IgD-negative memory B cell (primary cell): ENCODE measurements around the gene TXNDC11. TPM values are rescaled to one million over a fixed set of nuclear protein-coding genes. Genes with fewer than 3 reads are reported as not detected.

ENCODE experiments used
- H3K27ac Mint-ChIP-seq, 3 donors: one replicate each; pipeline ENCODE4 v1.8.0; 2020 to 2022; ENCODE audit warnings: mild to moderate bottlenecking in 3 of 3, mixed read lengths in 3 of 3, moderate library complexity in 1 of 3
- H3K27me3 Mint-ChIP-seq: one replicate; pipeline ENCODE4 v1.8.0; 2021; ENCODE audit warnings: mixed read lengths
- H3K36me3 Mint-ChIP-seq: one replicate; pipeline ENCODE4 v1.8.0; 2020; ENCODE audit warnings: mild to moderate bottlenecking, mixed read lengths
- H3K4me1 Mint-ChIP-seq, 3 donors: one replicate each; pipeline ENCODE4 v1.8.0; 2020 to 2022; ENCODE audit warnings: mixed read lengths in 3 of 3, mild to moderate bottlenecking in 1 of 3
- H3K4me3 Mint-ChIP-seq, 4 donors: one replicate each; pipeline ENCODE4 v1.8.0; 2020 to 2022; ENCODE audit warnings: mild to moderate bottlenecking in 4 of 4, mixed read lengths in 4 of 4, moderate library complexity in 3 of 4
- H3K9me3 Mint-ChIP-seq, 3 donors: one replicate each; pipeline ENCODE4 v1.8.0; 2020 to 2021; ENCODE audit warnings: mixed read lengths in 3 of 3, mild to moderate bottlenecking in 1 of 3
- polyA plus RNA-seq: library from polyadenylated mRNA; unstranded; fragments of 300-500 nt; fragmentation: Illumina TruSeq; gene quantifications from one replicate; pipeline ENCODE4 v1.2.3, GENCODE V29; 2021

Gene TXNDC11
- polyA plus RNA-seq, 1 donor from 2014 or later = 78.0 TPM

DNA sequence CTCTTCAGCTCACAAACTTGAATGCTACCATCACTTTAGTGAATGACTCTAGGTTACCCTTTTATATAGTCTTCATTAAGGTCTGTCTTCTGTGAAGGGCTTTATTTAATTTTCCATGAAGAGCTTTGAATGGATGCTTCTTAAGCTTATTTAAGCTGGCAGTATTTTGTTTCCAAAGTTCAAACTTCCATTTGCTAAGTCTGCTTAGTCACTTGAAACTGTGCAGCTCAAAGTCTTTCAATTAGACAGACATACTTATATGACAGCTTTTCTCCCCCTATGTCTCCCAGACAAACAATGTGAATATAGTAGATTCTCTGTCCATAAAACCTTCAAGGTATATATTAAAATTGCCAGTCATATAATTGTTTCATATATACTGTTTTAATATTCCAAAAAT, 23.5 kb downstream of the TXNDC11 start:
- H3K27me3 Mint-ChIP-seq = no peaks in the 10 kb centered on the region
- H3K36me3 Mint-ChIP-seq = peaks cover 8% of the 10 kb centered on the region
- H3K4me1 Mint-ChIP-seq = peaks cover 23 to 34% (median 28%) of the 10 kb centered on the region in 3 donors
- H3K4me3 Mint-ChIP-seq = no peak overlapping the region
- H3K9me3 Mint-ChIP-seq = no peaks in the 10 kb centered on the region
- H3K27ac Mint-ChIP-seq = no peak overlapping the region

DNA sequence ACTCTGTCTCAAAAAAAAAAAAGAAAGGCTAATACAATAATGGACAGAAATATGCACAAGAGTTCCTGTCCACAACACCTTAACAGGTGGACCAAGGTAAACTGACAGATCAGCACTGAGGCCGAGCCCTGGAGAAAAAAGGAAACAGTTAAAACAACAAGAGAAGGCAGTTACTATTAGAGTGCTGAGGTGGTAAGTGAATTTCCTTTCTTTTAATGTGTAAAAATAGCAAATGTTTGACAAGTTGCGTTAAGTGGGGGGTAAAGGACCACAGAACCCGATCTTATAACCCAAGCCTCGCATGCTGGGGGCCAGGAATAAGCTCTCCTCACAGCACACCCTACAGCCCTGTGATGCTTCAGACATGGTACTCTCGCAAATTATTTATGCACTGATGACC, 24.8 kb downstream of the TXNDC11 start:
- Mint-ChIP-seq H3K9me3 (no peaks in the 10 kb centered on the region), H3K4me3 (no peak overlapping the region), H3K4me1 (peaks cover 19 to 28% (median 24%) of the 10 kb centered on the region in 3 donors), H3K36me3 (peaks cover 8% of the 10 kb centered on the region), H3K27ac (peak overlapping the region in 1 of 3 donors; percentile 18), H3K27me3 (no peaks in the 10 kb centered on the region)

GRCh38 chr16:11716336-11716735, 26.3 kb downstream of the TXNDC11 start:
- Mint-ChIP-seq H3K4me1 (peaks cover 15 to 20% (median 19%) of the 10 kb centered on the region in 3 donors), H3K27me3 (no peaks in the 10 kb centered on the region), H3K4me3 (no peak overlapping the region), H3K36me3 (peaks cover 8% of the 10 kb centered on the region), H3K27ac (peak overlapping the region in 1 of 3 donors; percentile 50), H3K9me3 (no peaks in the 10 kb centered on the region)

DNA sequence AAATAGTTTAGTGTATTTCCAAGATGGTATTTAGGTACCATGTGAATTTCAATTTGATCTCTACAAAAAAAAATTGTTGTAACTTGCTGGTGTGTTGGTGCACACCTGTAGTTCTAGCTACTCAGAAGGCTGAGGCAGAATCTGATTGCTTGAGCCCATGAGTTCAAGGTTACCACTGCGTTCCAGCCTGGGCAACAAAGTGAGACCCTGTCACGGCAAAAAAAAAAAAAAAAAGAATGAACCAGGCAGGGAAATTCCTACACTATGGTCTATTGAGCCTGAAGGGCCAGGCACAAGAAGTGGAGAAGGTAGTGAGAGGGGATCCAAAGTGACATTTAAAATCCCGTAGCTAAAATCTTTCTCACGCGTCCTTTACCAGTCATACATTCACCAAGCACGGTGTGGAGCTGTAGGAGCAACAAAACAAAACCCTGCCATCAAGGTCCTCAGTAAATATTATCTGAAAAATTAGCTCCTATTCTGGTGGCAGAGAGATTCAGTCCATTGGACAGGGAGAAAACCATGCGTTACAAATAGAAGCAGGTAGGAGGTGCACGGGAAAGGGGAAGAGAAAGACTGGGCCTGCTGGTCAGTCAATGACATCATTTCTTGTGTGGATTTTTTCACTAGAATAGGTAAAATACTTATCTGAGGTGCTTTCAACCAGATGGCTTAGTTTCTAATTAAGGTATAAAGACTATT, 27.3 kb downstream of the TXNDC11 start:
- H3K4me3 Mint-ChIP-seq = no peak overlapping the region
- H3K4me1 Mint-ChIP-seq = peaks cover 14 to 24% (median 19%) of the 10 kb centered on the region in 3 donors
- peak overlapping the region in 2 of 3 donors; percentile 14 to 80 for H3K27ac Mint-ChIP-seq
- H3K27me3 Mint-ChIP-seq = no peaks in the 10 kb centered on the region
- H3K36me3 Mint-ChIP-seq = peaks cover 8% of the 10 kb centered on the region
- no peaks in the 10 kb centered on the region for H3K9me3 Mint-ChIP-seq

DNA sequence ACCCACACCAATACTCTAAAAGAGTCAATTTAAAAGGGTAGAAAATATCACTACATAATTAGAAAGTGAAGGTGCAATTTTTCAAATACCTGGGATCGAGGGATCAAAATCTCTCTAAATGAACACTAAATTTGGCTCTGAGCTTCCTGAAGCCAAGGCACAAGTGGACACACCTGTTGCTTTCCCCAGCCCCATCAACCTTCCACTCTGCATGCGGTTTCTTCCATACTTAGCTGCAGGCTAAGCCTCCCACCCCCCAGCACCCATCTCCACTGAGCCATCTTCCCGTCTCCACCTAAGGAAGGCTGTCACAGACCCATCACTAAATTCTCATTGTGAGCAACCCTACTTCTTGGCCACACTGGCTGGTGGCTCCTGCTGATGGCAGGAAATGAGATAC, 30.5 kb downstream of the TXNDC11 start:
- H3K9me3 Mint-ChIP-seq = no peaks in the 10 kb centered on the region
- H3K27me3 Mint-ChIP-seq = no peaks in the 10 kb centered on the region
- no peak overlapping the region for H3K27ac Mint-ChIP-seq
- peaks cover 7 to 19% (median 15%) of the 10 kb centered on the region in 3 donors for H3K4me1 Mint-ChIP-seq
- peaks cover 8% of the 10 kb centered on the region for H3K36me3 Mint-ChIP-seq
- peak overlapping the region in 1 of 4 donors; percentile 45 for H3K4me3 Mint-ChIP-seq

DNA sequence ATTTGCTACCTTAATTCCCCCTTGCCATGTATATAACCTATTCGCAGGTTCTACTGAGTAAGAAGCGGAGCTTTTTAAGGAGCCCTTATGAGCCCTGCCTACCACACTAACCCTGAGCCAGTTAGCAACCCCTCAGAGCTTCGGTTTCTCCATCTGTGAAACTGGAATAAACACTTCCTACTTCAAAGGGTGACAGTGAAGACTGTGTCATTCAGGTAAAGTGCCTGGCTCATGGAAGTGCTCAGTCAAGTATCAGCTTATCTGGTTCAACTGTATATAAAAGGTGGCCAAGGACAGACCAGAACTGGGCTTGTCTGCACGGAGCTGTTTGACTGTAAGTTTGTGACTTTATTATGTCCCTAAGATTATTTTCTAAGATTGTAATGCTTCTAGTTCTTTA, 31.0 kb downstream of the TXNDC11 start:
- Mint-ChIP-seq H3K36me3 (peaks cover 8% of the 10 kb centered on the region), H3K27me3 (no peaks in the 10 kb centered on the region), H3K4me1 (peaks cover 7 to 17% (median 14%) of the 10 kb centered on the region in 3 donors), H3K27ac (no peak overlapping the region), H3K9me3 (no peaks in the 10 kb centered on the region), H3K4me3 (no peak overlapping the region)

DNA sequence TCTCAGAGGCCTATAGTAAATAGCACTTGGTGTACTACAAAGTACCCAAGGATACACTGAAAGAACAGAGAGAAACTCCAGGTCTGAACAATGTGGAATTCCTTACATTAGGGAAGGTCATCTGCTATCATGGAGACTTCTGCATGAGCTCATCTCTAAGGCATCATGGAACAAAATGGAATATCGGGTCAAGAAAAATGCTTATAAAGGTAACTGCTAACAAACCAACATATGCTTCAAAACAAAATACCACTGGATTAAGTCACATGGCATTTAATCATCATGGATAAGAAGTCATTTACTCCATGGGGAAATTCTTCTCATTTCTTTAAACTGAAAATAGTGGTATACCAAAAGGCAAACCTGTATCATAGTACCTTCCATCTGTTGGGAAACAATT, 34.2 kb downstream of the TXNDC11 start:
- peaks cover 9% of the 10 kb centered on the region for H3K36me3 Mint-ChIP-seq
- no peak overlapping the region for H3K27ac Mint-ChIP-seq
- H3K4me1 Mint-ChIP-seq = peaks cover 5 to 12% (median 9%) of the 10 kb centered on the region in 3 donors
- no peak overlapping the region for H3K4me3 Mint-ChIP-seq
- no peaks in the 10 kb centered on the region for H3K27me3 Mint-ChIP-seq
- H3K9me3 Mint-ChIP-seq = no peaks in the 10 kb centered on the region

GRCh38 chr16:11707679-11708197, 34.9 kb downstream of the TXNDC11 start:
- H3K27ac Mint-ChIP-seq = no peak overlapping the region
- H3K27me3 Mint-ChIP-seq = no peaks in the 10 kb centered on the region
- H3K4me3 Mint-ChIP-seq = no peak overlapping the region
- H3K36me3 Mint-ChIP-seq = peaks cover 10% of the 10 kb centered on the region
- no peaks in the 10 kb centered on the region for H3K9me3 Mint-ChIP-seq
- H3K4me1 Mint-ChIP-seq = peaks cover 5 to 12% (median 11%) of the 10 kb centered on the region in 3 donors

DNA sequence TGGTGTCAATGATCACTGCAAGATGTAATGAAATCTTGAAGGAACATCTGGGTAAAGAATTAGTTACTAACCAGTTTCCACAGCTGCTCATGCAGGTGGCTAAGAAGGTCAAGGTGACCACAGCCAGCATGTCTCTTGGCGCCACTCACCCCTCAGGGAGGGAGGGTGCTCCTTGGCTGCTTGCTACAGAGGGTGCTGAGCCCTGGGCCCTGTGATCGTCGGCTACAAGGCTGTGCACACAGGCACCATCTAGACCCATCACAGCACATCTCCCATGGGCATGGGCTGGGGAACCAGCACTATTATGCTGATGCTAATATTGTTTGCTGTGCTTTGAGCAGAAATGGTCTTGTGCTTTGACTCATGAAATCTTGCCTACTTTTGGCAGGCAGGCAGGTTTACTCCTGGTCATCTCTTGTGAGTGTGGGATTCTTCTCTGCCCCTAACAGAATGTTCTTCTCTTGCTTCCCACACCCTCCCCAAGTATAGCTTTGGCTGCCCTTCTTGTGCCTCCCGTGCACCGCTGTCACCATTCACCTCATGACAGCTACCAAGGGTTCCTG, 36.4 kb downstream of the TXNDC11 start:
- H3K9me3 Mint-ChIP-seq = no peaks in the 10 kb centered on the region
- H3K27me3 Mint-ChIP-seq = no peaks in the 10 kb centered on the region
- H3K27ac Mint-ChIP-seq = peak overlapping the region in 1 of 3 donors; percentile 50
- H3K4me3 Mint-ChIP-seq = no peak overlapping the region
- peaks cover 5 to 12% (median 10%) of the 10 kb centered on the region in 3 donors for H3K4me1 Mint-ChIP-seq
- H3K36me3 Mint-ChIP-seq = peaks cover 5% of the 10 kb centered on the region

DNA sequence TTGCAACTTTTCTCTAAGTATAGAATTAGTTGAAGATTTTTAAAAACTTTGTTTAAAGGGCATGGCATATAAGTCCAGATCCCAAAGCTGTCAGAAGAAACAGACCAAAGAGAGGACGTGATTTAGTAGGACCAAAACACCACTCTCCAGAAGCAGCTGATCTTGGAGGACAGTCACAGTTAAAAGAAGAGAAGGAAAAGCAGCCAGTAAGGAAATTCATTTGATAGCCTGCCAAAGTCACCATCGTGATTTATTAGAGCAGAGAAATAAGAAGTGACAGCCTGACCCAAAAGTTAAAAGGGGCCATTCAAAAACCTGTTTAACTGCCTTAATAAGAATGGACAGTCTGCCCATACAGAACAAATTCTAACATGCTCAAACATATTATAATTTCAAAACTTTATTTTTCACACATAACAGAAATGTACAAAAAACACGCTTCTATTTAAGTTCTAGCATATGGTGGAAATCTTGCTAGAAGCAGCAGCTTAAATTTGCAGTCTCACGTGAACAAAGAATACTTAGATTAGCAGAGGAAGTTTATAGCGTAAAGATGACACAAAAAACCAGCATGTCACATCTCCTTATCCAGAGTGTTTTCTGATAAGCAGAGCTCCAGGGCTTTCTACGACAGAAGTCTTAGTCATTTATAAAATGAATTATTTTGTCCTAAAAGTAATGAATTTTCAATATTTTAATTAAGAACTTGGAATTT, 37.2 kb downstream of the TXNDC11 start:
- H3K27ac Mint-ChIP-seq = peak overlapping the region in 1 of 3 donors; percentile 80
- H3K27me3 Mint-ChIP-seq = no peaks in the 10 kb centered on the region
- H3K36me3 Mint-ChIP-seq = peaks cover 8% of the 10 kb centered on the region
- peaks cover 7 to 16% (median 9%) of the 10 kb centered on the region in 3 donors for H3K4me1 Mint-ChIP-seq
- H3K9me3 Mint-ChIP-seq = no peaks in the 10 kb centered on the region
- no peak overlapping the region for H3K4me3 Mint-ChIP-seq

- Mint-ChIP-seq H3K27me3 (no peaks in the 10 kb centered on the region), H3K4me3 (no peak overlapping the region), H3K4me1 (peaks cover 16 to 28% (median 18%) of the 10 kb centered on the region in 3 donors), H3K27ac (no peak overlapping the region), H3K9me3 (no peaks in the 10 kb centered on the region), H3K36me3 (peaks cover 9% of the 10 kb centered on the region)
Observed at GRCh38 chr16:11700264-11701029, 42.2 kb downstream of the TXNDC11 start.

DNA sequence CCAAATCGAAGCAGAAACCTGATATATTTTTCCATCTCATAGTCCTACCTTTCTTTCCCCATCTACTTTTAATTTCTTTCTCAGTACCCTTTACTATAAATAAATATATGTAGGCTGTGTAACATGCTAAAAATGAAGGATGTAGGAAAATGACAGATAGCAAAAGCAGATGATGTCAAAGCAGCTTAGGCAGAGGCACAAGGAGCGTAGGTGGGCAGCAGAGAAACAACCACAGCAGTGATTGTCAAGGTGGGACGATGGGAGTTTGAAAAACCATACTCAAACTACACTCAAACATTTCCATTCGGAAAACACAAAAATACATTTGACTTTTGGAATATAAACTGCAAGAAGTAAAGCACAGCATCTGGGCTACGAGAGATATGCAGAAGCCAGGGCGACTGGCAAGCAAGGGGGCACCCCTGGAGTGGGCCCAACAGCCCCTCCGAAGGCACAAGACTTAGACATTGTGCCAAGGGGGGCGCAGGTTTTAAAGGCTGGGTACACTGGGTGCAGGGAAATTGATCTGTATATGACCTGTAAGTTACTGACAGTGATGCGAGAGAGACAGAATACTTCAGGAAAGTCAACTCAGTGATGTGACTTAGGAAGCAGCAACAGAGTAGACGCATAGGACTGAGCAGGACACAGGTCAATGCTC, 43.3 kb downstream of the TXNDC11 start:
- H3K27me3 Mint-ChIP-seq = no peaks in the 10 kb centered on the region
- no peaks in the 10 kb centered on the region for H3K9me3 Mint-ChIP-seq
- peaks cover 18 to 26% (median 22%) of the 10 kb centered on the region in 3 donors for H3K4me1 Mint-ChIP-seq
- H3K36me3 Mint-ChIP-seq = peaks cover 11% of the 10 kb centered on the region
- H3K4me3 Mint-ChIP-seq = no peak overlapping the region
- H3K27ac Mint-ChIP-seq = peak overlapping the region in 1 of 3 donors; percentile 53

- Mint-ChIP-seq H3K9me3 (no peaks in the 10 kb centered on the region), H3K4me3 (peak overlapping the region in 1 of 4 donors; percentile 63), H3K27me3 (no peaks in the 10 kb centered on the region), H3K4me1 (peaks cover 17 to 24% (median 18%) of the 10 kb centered on the region in 3 donors), H3K27ac (peak overlapping the region in 2 of 3 donors; percentile 73 to 86), H3K36me3 (peaks cover 10% of the 10 kb centered on the region)
Observed at GRCh38 chr16:11698271-11698689, 44.4 kb downstream of the TXNDC11 start.

DNA sequence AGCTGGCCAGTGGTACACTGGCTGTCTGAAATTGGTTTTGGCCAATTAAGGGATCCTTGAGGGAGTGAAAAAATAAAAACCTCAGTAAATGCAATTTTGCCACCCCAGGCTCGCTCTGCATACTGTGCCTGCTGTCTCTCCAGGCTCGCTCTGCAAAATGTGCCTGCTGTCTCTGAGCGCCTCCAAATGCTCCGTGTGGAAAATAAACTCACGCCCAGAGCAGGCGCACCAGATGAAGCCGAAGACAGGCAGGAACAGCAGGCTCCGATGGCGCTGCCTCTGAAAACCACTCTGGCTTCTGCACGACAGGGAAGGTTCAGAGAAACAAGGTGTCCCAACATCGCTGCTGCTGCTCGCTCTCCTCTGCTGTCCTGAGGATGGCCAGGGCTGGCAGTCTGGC, 45.3 kb downstream of the TXNDC11 start:
- H3K27me3 Mint-ChIP-seq = no peaks in the 10 kb centered on the region
- peaks cover 0 to 3% (median 0%) of the 10 kb centered on the region in 3 donors for H3K9me3 Mint-ChIP-seq
- peaks cover 11% of the 10 kb centered on the region for H3K36me3 Mint-ChIP-seq
- peak overlapping the region in 1 of 3 donors; percentile 86 for H3K27ac Mint-ChIP-seq
- H3K4me3 Mint-ChIP-seq = no peak overlapping the region
- peaks cover 17 to 20% (median 18%) of the 10 kb centered on the region in 3 donors for H3K4me1 Mint-ChIP-seq
